Kidney (tissue), 14 donors: ENCODE measurements around the gene AMIGO1. TPM values are rescaled to one million over a fixed set of nuclear protein-coding genes. Genes with fewer than 3 reads are reported as not detected.

Experiments used
- DNase-seq, 5 donors: peaks; one replicate each; pipeline ENCODE4 v3.0.0-alpha.2; 2013 to 2020
- FAIRE-seq: peaks from 2 replicates; lab custom pipeline; 2012; peaks lifted over from hg19 to GRCh38; lab: Jason Lieb, UNC
- H3K27ac ChIP-seq, 2 donors: one replicate each; pipeline ENCODE4 v1.7.0; 2013; ENCODE audit warnings: low read depth in 2 of 2, low read length in 2 of 2, inconsistent platforms in 1 of 2
- H3K27me3 ChIP-seq: one replicate; pipeline ENCODE4 v1.7.1; 2013; ENCODE audit warnings: low read length, inconsistent platforms; ENCODE audit not compliant: control insufficient read depth, insufficient read depth
- H3K36me3 ChIP-seq, 3 donors: one replicate each; pipeline versions ENCODE4 v1.7.0 to v1.7.1; 2013; ENCODE audit warnings: low read length in 3 of 3, control low read depth in 1 of 3, inconsistent platforms in 1 of 3; ENCODE audit not compliant: insufficient read depth in 3 of 3, control insufficient read depth in 2 of 3
- H3K4me1 ChIP-seq, 3 donors: one replicate each; pipeline versions ENCODE4 v1.7.0 to v1.7.1; 2013; ENCODE audit warnings: low read length in 3 of 3, inconsistent platforms in 1 of 3, low read depth in 1 of 3; ENCODE audit not compliant: control insufficient read depth in 2 of 3, insufficient read depth in 2 of 3
- H3K4me3 ChIP-seq, 3 donors: one replicate each; pipeline versions ENCODE4 v1.7.0 to v1.8.1; 2013; ENCODE audit warnings: low read length in 3 of 3, control low read depth in 1 of 3, inconsistent platforms in 1 of 3
- H3K9ac ChIP-seq, 3 donors: one replicate each; pipeline versions ENCODE4 v1.7.0 to v1.7.1; 2013; ENCODE audit warnings: low read length in 3 of 3, control low read depth in 1 of 3, inconsistent platforms in 1 of 3
- H3K9me3 ChIP-seq, 3 donors: one replicate each; pipeline versions ENCODE4 v1.7.0 to v1.7.1; 2013; ENCODE audit warnings: low read length in 3 of 3, control low read depth in 1 of 3, inconsistent platforms in 1 of 3; ENCODE audit not compliant: control insufficient read depth in 2 of 3, insufficient read depth in 1 of 3
- CTCF ChIP-seq: IDR thresholded peaks from 3 replicates; pipeline ENCODE4 v1.5.1; 2012; ENCODE audit warnings: mild to moderate bottlenecking, moderate library complexity, borderline replicate concordance; ENCODE audit not compliant: insufficient read depth; ENCODE audit errors: extremely low read depth
- intact Hi-C: fragments of 100-400 bp; cut with DNase I; formaldehyde crosslinking; loops from one replicate; pipeline ENCODE4 v1.11.1; 2022
- polyA plus RNA-seq: library from polyadenylated mRNA; stranded (reverse); fragments of 350-450 nt; fragmentation: Illumina TruSeq; extraction: RNeasy Lipid Tissue Mini Kit (QIAGEN cat#74804); gene quantifications from one replicate; pipeline ENCODE4 v1.2.3, GENCODE V29; 2014; ENCODE audit warnings: low read depth, low replicate concordance; ENCODE audit not compliant: insufficient read depth
- total RNA-seq: library from RNA; stranded (reverse); fragmentation: NEBNext Ultra II Directional; extraction: Animal tissue kit (Norgen Biotek cat#: 25700); gene quantifications from one replicate; pipeline ENCODE4 v1.2.1, GENCODE V29; 2021
- donor health status: control.
- donor health status: control.
- donor health status: control.
- donor health status: control.
- donor health status: control.
- donor health status: DM: yes; HTN: yes; CAD: no.
- donor health status: Normal renal cell carcinoma (clear cell type).

AMIGO1 gene
- total and polyA plus RNA-seq, 2 donors from 2014 or later = 5.1 to 8.5 TPM

DNA sequence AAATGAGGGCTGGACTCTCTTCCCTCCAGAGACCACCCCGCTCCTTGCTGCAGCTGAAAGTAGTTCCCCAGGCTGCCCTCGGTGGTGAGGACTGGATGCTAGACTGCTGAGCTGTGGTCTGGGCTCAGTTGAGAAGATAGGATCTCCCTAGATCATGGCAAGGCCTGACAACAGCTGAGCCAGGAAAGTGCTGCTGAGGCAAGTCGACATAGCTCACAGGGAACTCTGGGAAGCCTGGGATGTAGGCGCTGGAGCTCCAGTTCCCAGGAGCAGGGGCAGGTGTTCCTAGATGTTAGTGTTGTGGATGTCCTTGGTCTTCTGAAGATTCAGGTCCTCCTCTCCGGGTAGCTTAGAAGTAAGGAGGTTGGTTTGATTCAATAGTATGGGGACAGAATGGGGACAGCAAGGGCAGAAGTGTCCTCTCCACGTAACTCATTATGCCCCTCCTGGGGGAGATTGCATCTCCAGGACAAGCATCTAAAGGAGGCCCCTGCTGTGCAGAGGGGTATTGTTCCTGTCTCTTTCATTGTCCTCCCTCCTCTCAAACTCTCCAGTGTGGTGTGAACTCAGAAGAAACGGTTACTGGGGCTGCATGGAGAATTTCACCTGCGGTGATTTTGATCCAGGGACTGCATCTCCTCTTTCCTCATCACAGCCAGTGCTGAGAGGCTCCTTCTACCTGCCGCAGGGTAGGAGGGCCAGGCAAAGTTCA, 11.9 kb downstream of the AMIGO1 start:
- intact Hi-C loops = no loop called here
- TF ChIP-seq CTCF = no peak
- Histone ChIP-seq H3K4me1 (peaks cover 0 to 25% (median 8%) of the 10 kb centered on the region in 3 donors), H3K36me3 (peaks cover 0 to 16% (median 15%) of the 10 kb centered on the region in 3 donors), H3K9ac (no peak overlapping the region), H3K27me3 (no peaks in the 10 kb centered on the region), H3K9me3 (no peaks in the 10 kb centered on the region), H3K27ac (no peak overlapping the region), H3K4me3 (no peak overlapping the region)
- FAIRE-seq = no peak
- no peak for DNase-seq

DNA sequence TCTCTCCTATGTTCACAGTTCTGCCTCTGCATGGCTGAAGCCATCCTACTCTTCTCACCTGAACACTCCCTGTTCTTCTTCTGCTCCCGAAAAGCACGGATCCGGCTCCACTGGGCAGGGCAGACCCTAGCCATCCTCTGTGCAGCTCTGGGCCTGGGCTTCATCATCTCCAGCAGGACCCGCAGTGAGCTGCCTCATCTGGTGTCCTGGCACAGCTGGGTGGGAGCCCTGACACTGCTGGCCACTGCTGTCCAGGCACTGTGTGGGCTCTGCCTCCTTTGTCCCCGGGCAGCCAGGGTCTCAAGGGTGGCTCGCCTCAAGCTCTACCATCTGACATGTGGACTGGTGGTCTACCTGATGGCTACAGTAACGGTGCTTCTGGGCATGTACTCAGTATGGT, 13.8 kb downstream of the AMIGO1 start:
- Histone ChIP-seq H3K4me1 (peaks cover 0 to 20% (median 8%) of the 10 kb centered on the region in 3 donors), H3K27me3 (no peaks in the 10 kb centered on the region), H3K4me3 (no peak overlapping the region), H3K9me3 (no peaks in the 10 kb centered on the region), H3K36me3 (peaks cover 0 to 16% (median 13%) of the 10 kb centered on the region in 3 donors), H3K27ac (no peak overlapping the region), H3K9ac (no peak overlapping the region)
- intact Hi-C loops = no loop called here
- no peak for TF ChIP-seq CTCF
- no peak for FAIRE-seq
- DNase-seq = no peak

- FAIRE-seq = no peak
- intact Hi-C loops = loop anchor here (5.0 kb wide), 1 partner anchor 38 kb away; no protein-coding TSS in a partner anchor
- no peaks in the 10 kb centered on the region for H3K27me3 ChIP-seq
- H3K27ac ChIP-seq = peak within 1 kb of the TSS; percentile 57 to 59
- H3K4me1 ChIP-seq = peaks cover 0 to 11% (median 4%) of the 10 kb centered on the region in 3 donors
- peak within 1 kb of the TSS; percentile 80 to 94 (median 93) for H3K4me3 ChIP-seq
- H3K9me3 ChIP-seq = no peaks in the 10 kb centered on the region
- peak; percentile 80 for TF ChIP-seq CTCF
- peak; percentile 90 to 95 (median 93) for DNase-seq
- peaks cover 0 to 16% (median 9%) of the 10 kb centered on the region in 3 donors for H3K36me3 ChIP-seq
- peak within 1 kb of the TSS; percentile 49 to 73 (median 54) for H3K9ac ChIP-seq
Measured at GRCh38 chr1:109493805-109494539, 15.6 kb downstream of the AMIGO1 start, which contains the start of gene CYB561D1. TSS of gene CYB561D1 (plus strand) at chr1:109494094. CDS start at chr1:109494140, 46 bp downstream.
